Measurements from ENCODE around the gene GIGYF2. TPM values are rescaled to one million over a fixed set of nuclear protein-coding genes. Genes with fewer than 3 reads are reported as not detected.

Gene GIGYF2
- total and polyA plus RNA-seq, 8 donors: 17.4 to 50.9 (median 41.0) TPM

DNA sequence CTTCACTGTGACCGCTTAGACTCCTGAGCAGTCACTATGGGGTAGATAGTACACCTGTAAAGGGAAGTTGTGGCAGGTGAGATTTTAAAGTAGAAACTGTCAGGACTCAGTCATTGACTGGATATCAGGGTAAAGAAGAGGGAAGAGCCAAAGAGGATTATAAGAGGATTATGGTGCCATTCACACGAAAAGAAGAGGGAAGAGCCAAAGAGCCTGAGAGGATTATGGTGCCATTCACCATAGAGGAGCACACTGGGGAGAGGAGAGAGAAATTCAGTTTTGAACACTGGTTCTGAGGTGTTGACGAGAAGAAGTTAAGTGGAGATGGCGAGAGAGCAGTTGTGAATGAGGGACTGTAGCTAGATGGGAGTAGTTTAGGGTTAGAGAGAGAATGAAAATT lies 96.1 kb downstream of the GIGYF2 start:
- Histone ChIP-seq H3K9me3 (no peaks in the 10 kb centered on the region), H3K36me3 (peaks cover 0 to 61% (median 28%) of the 10 kb centered on the region in 3 donors), H3K4me3 (no peak overlapping the region), H3K4me1 (no peaks in the 10 kb centered on the region), H3K27ac (no peak overlapping the region), H3K27me3 (no peaks in the 10 kb centered on the region)
- ATAC-seq: no peak
- DNase-seq: no peak
- FAIRE-seq: no peak
- intact Hi-C loops (cut with DNase I): no loop called here
- WGBS, 2 donors: 84 to 96% methylated on average over 4 of the region's 4 CpGs
- TF ChIP-seq, protein P1, sequence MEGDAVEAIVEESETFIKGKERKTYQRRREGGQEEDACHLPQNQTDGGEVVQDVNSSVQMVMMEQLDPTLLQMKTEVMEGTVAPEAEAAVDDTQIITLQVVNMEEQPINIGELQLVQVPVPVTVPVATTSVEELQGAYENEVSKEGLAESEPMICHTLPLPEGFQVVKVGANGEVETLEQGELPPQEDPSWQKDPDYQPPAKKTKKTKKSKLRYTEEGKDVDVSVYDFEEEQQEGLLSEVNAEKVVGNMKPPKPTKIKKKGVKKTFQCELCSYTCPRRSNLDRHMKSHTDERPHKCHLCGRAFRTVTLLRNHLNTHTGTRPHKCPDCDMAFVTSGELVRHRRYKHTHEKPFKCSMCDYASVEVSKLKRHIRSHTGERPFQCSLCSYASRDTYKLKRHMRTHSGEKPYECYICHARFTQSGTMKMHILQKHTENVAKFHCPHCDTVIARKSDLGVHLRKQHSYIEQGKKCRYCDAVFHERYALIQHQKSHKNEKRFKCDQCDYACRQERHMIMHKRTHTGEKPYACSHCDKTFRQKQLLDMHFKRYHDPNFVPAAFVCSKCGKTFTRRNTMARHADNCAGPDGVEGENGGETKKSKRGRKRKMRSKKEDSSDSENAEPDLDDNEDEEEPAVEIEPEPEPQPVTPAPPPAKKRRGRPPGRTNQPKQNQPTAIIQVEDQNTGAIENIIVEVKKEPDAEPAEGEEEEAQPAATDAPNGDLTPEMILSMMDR (IDR thresholded peaks at IDR 0.05): no peak

DNA sequence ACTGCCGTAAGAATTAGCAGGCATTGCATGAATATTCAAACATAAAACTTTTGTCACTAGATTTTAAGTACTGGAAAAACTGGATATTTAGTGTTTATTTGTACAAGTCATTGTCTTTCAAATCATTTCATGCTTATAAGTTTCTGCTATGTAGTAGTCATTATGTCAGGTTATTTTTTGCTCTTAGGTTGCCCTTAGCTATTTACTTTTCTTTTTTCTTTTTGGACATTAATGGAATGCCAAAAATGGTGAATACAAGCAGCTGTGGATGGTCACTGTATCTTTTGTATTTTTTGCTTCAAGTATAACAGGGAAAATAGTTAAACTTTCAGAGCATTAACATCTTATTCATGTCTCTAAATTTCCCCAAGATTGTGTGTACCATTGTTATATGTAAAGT lies 97.8 kb downstream of the GIGYF2 start:
- H3K36me3 ChIP-seq: peaks cover 0 to 61% (median 28%) of the 10 kb centered on the region in 3 donors

DNA sequence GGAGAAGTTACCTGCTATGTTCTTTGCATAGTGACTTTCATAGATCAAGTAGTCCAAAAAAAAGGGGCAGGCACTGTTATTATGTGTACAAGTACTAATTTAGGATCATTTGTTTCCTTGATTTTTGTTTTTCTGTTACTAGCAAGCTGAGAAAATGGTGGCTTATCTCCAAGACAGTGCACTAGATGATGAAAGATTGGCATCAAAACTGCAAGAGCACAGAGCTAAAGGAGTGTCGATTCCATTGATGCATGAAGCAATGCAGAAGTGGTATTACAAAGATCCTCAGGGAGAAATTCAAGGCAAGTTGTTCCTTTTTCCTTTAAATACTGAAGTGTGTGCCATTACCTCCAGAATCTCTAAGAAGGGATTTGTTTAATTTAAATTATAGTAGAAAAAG lies 98.8 kb downstream of the GIGYF2 start:
- ATAC-seq (no peak), DNase-seq (no peak), FAIRE-seq (no peak)
- Histone ChIP-seq H3K9me3 (no peaks in the 10 kb centered on the region), H3K4me3 (no peak overlapping the region), H3K27ac (no peak overlapping the region), H3K36me3 (peaks cover 1 to 57% (median 23%) of the 10 kb centered on the region in 3 donors), H3K4me1 (no peaks in the 10 kb centered on the region), H3K27me3 (no peaks in the 10 kb centered on the region)
- intact Hi-C loops (cut with DNase I): no loop called here
- TF ChIP-seq, protein P1 (IDR thresholded peaks at IDR 0.05): no peak
- 97 to 100% methylated on average over 1 of the region's 1 CpG for WGBS, 2 donors

More for the DNA sequence above, 97.8 kb downstream of the GIGYF2 start:
- TF ChIP-seq, protein P1 (IDR thresholded peaks at IDR 0.05): no peak
- FAIRE-seq (no peak), ATAC-seq (no peak), DNase-seq (no peak)
- intact Hi-C loops (cut with DNase I): no loop called here
- H3K27me3 ChIP-seq: no peaks in the 10 kb centered on the region
- no peaks in the 10 kb centered on the region for H3K9me3 ChIP-seq
- H3K4me1 ChIP-seq: no peaks in the 10 kb centered on the region
- H3K4me3 ChIP-seq: no peak overlapping the region
- no peak overlapping the region for H3K27ac ChIP-seq
- 89 to 94% methylated on average over 1 of the region's 1 CpG for WGBS, 2 donors

DNA sequence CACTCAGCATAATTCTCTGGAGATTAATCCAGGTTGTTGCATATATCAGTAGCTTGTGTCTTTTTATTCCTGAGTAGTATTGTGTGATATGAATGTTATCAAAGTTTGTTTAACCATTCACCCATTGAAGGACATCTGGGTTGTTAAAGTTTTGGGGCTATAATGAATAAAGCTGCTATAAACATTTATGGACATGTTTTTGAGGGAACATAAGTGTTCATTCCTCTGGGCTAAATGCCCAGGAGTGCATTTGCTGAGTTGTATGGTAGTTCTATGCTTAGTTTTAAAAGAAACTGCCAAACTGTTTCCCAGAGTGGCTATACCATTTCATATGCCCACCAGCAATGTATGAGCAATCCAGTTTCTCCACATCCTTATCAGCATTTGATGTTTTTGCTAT lies 101.1 kb downstream of the GIGYF2 start:
- DNase-seq: no peak
- TF ChIP-seq, protein P1 (IDR thresholded peaks at IDR 0.05): no peak
- Histone ChIP-seq H3K4me1 (no peaks in the 10 kb centered on the region), H3K4me3 (no peak overlapping the region), H3K27ac (no peak overlapping the region), H3K36me3 (peaks cover 3 to 34% (median 14%) of the 10 kb centered on the region in 3 donors), H3K27me3 (no peaks in the 10 kb centered on the region), H3K9me3 (no peaks in the 10 kb centered on the region)
- intact Hi-C loops (cut with DNase I): no loop called here
- ATAC-seq: no peak
- no peak for FAIRE-seq

DNA sequence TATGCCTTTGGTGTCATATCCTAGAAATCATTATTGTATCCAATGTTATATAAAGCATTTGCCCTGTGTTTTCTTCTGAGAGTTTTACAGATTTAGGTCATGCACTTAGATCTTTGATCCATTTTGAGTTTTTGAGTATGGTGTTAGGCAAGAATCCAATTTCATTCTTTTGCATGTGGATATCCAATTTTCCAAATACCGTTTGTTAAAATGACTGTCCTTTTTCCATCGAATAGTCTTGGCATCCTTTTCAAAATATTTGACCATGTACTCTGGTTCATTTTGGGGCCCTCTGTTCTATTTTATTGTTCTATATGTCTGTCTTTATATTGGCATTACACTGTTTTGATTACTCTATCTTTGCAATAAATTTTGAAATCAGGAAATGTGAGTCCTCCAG lies 103.0 kb downstream of the GIGYF2 start:
- Histone ChIP-seq H3K36me3 (peaks cover 3 to 15% (median 14%) of the 10 kb centered on the region in 3 donors), H3K4me1 (no peaks in the 10 kb centered on the region), H3K27me3 (no peaks in the 10 kb centered on the region), H3K27ac (no peak overlapping the region), H3K4me3 (no peak overlapping the region), H3K9me3 (no peaks in the 10 kb centered on the region)
- FAIRE-seq: no peak
- DNase-seq: no peak
- ATAC-seq: no peak
- 77 to 91% methylated on average over 2 of the region's 2 CpGs for WGBS, 2 donors
- TF ChIP-seq, protein P1 (IDR thresholded peaks at IDR 0.05): no peak
- intact Hi-C loops (cut with DNase I): no loop called here

Measured in pancreas (tissue), 10 donors.